Measurements from ENCODE around the gene SPTB.

The SPTB gene

DNA sequence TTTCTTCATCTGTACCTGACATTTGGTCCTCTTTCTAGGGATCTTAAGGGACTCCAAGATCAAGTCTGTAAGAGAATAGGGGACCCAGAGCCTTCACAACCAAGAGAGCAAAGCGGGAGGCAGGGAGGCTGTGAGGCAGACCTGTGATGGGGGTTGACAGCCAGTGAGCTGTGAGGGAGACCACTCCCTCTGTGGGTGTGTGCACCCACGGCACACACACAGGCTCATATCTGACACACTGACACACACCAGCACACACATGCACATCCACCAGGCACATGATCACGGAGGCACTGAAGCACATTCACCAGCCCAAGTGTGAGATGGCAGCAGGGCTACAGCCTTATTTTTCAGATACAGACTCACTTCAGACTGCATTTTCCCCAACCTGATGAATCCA, 55.2 kb downstream of the SPTB start:
- H3K36me3 ChIP-seq (ENCODE audit: control insufficient read depth, insufficient read depth, low read length): no peaks in the 10 kb centered on the region
- H3K4me1 ChIP-seq (ENCODE audit: control insufficient read depth, insufficient read depth, low read length): no peaks in the 10 kb centered on the region
- H3K9ac ChIP-seq (ENCODE audit: low read length): no peak overlapping the region
- H3K27ac ChIP-seq (ENCODE audit: low read depth, low read length): no peak overlapping the region
- H3K27me3 ChIP-seq (ENCODE audit: control insufficient read depth, insufficient read depth, low read length): peaks cover 3% of the 10 kb centered on the region
- H3K4me3 ChIP-seq (ENCODE audit: low read length): no peak overlapping the region

DNA sequence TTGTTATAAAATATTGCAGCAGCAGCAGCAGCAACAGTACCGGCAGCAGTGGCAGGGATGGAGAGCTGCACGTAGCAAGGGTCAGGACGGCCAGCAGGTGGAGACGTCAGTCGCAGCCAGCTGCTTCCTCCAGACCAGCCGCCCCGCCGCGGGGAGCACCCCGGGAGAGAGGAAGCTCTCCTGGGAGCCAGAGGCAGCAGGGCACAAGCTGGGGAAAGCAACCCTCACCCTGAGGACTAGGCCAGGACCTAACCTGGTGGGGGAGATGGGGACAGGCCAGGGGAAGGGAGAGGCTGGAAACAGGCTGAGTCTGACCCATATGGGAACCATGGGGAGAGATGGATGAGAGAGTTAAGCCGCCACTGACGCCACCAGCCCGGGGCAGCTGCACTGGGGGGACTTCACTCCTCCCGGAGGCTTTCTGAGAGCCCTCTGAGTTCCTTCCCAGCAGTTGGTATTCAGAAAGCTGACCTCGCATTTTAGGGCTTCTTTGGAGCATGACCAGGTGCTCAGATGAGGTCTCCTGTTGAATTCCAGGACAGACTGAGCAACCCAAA, 56.3 kb downstream of the SPTB start:
- Histone ChIP-seq H3K4me1 (ENCODE audit: control insufficient read depth, insufficient read depth, low read length) (no peaks in the 10 kb centered on the region), H3K27me3 (ENCODE audit: control insufficient read depth, insufficient read depth, low read length) (peaks cover 3% of the 10 kb centered on the region), H3K36me3 (ENCODE audit: control insufficient read depth, insufficient read depth, low read length) (no peaks in the 10 kb centered on the region), H3K9ac (ENCODE audit: low read length) (no peak overlapping the region), H3K4me3 (ENCODE audit: low read length) (peak overlapping the region; percentile 52), H3K27ac (ENCODE audit: low read depth, low read length) (no peak overlapping the region)

DNA sequence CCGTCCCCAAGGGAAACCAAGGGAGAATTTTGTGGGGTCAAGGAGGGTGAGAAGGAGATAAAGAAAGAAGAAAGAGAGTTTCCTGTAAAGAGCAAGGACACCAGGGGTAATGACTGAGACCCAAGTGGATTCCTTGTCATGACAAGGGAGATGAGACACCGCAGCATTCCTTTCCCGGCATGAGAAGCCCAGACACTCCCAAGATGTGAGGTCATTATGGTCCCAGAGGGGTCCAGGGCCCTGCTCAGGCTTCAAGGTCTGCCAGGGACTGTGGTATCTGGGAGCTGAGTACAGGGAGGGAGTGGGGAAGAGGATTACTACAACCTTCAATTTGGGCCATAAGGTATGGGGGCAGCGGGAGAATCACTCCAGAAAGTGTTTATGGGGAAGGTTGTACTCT, 58.1 kb downstream of the SPTB start:
- H3K36me3 ChIP-seq (ENCODE audit: control insufficient read depth, insufficient read depth, low read length): no peaks in the 10 kb centered on the region
- H3K27ac ChIP-seq (ENCODE audit: low read depth, low read length): no peak overlapping the region
- no peak overlapping the region for H3K9ac ChIP-seq (ENCODE audit: low read length)
- H3K27me3 ChIP-seq (ENCODE audit: control insufficient read depth, insufficient read depth, low read length): peaks cover 3% of the 10 kb centered on the region
- H3K4me1 ChIP-seq (ENCODE audit: control insufficient read depth, insufficient read depth, low read length): no peaks in the 10 kb centered on the region
- no peak overlapping the region for H3K4me3 ChIP-seq (ENCODE audit: low read length)

DNA sequence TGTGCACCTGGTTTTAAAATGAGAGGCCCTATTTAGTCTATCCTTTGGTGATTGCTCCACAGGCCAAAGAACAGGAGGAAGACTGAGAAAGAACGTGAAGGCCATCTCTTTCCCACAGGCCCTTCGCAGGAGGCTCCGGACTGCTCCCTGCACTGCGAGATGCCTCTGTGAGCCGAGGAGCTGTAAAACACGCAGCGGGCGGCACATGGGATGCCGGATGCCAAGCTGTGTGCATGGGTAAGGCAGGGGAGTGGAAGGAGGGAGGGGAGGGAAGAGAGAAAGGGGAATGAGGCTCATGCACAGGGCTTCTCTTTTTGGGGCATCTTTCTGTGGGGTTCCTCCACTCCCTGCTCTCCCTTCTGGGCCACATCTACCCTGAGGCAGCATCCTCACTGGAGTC, 61.6 kb downstream of the SPTB start:
- H3K36me3 ChIP-seq (ENCODE audit: control insufficient read depth, insufficient read depth, low read length): no peaks in the 10 kb centered on the region
- no peak overlapping the region for H3K9ac ChIP-seq (ENCODE audit: low read length)
- peaks cover 3% of the 10 kb centered on the region for H3K27me3 ChIP-seq (ENCODE audit: control insufficient read depth, insufficient read depth, low read length)
- H3K4me1 ChIP-seq (ENCODE audit: control insufficient read depth, insufficient read depth, low read length): no peaks in the 10 kb centered on the region
- H3K27ac ChIP-seq (ENCODE audit: low read depth, low read length): no peak overlapping the region
- no peak overlapping the region for H3K4me3 ChIP-seq (ENCODE audit: low read length)

DNA sequence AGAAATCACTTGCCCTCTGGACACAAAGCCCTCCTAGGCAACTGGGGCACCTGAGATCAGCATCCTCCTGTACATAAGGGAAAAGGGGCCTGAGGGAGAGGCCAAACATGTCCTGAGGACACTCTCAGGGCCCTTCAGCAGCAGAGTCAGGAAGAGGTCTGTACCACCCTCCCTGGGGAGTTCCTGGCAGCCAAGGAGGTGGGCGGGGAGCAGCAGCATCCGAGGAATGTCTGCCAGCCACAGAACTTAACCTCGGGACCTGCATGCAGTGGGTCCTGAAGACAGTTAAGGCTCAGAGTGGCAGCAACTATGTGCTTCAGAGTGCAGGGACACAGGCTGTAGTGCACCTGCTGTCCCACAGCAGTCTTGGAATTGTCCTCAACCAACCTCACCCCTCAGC, 62.1 kb downstream of the SPTB start:
- Histone ChIP-seq H3K27ac (ENCODE audit: low read depth, low read length) (no peak overlapping the region), H3K9ac (ENCODE audit: low read length) (no peak overlapping the region)

DNA sequence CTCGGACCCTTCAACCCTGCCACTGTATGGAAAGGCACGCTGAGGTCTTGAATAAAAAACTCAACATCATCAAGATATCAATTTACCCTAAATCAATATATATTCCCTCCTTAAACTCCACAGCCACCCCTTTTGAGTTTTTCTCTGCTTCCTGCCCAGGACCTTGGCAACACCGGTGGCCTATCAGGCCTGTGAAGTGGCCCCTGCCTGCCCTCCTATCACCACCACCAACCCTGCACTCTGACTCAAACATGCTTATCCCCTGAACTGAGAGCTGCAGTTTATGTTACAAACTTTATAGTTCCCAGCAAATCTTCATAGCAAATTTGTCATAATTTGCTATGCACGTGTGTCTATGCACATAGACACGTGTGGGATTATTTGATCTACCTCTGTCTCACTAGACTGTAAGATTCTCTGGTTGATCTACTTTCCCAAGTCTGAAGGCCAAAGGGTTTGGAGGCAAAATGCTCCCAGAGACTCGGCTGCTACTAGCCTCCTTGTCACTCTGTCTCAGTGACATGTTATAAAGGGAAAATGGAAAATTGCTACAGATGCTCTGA, 63.4 kb downstream of the SPTB start:
- no peak overlapping the region for H3K4me3 ChIP-seq (ENCODE audit: low read length)
- H3K4me1 ChIP-seq (ENCODE audit: control insufficient read depth, insufficient read depth, low read length): no peaks in the 10 kb centered on the region
- no peak overlapping the region for H3K9ac ChIP-seq (ENCODE audit: low read length)
- H3K27me3 ChIP-seq (ENCODE audit: control insufficient read depth, insufficient read depth, low read length): no peaks in the 10 kb centered on the region
- H3K36me3 ChIP-seq (ENCODE audit: control insufficient read depth, insufficient read depth, low read length): no peaks in the 10 kb centered on the region
- H3K27ac ChIP-seq (ENCODE audit: low read depth, low read length): no peak overlapping the region

More for the DNA sequence above, 62.1 kb downstream of the SPTB start:
- H3K4me3 ChIP-seq (ENCODE audit: low read length): no peak overlapping the region
- H3K36me3 ChIP-seq (ENCODE audit: control insufficient read depth, insufficient read depth, low read length): no peaks in the 10 kb centered on the region
- H3K27me3 ChIP-seq (ENCODE audit: control insufficient read depth, insufficient read depth, low read length): peaks cover 3% of the 10 kb centered on the region
- H3K4me1 ChIP-seq (ENCODE audit: control insufficient read depth, insufficient read depth, low read length): no peaks in the 10 kb centered on the region

DNA sequence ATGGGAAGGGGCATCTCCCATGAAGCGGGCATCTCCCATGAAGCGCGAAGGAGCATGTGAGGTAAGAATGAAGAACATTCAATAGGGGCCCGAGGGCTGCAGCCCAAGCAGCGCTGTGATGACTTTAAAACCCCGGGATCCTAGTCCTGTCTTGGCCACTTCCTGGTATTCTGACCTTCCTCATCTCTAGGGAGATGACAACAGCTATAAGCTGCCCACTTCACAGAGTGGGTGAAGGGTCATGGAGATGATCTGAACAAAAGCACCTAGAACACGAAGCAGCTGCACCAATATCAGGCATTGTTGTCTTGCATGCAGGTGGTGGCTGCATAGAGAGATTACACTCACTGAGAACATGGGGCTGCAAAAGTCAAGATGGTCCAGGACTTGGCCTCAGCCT, 64.5 kb downstream of the SPTB start:
- Histone ChIP-seq H3K36me3 (ENCODE audit: control insufficient read depth, insufficient read depth, low read length) (no peaks in the 10 kb centered on the region), H3K27me3 (ENCODE audit: control insufficient read depth, insufficient read depth, low read length) (no peaks in the 10 kb centered on the region), H3K9ac (ENCODE audit: low read length) (no peak overlapping the region), H3K4me3 (ENCODE audit: low read length) (no peak overlapping the region), H3K27ac (ENCODE audit: low read depth, low read length) (no peak overlapping the region), H3K4me1 (ENCODE audit: control insufficient read depth, insufficient read depth, low read length) (no peaks in the 10 kb centered on the region)

DNA sequence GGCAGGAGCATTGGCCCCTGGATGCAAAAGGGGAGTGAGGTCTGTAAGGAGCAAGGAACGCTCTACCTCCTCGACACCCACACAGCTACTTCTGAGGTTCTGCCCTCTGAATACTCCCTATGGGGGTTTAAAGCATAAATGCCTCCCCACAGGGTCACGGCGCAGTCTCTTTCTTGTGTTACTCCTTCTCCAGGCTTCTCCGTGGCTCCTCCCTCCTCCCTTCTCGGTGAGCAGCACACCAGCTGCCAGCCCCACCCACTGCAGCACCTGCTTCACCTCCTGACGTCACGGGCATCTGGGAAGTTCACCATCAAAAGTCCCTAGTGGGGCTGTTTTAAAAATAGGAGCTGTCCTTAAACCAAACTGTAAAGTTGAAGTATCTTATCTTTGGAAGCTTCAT, 67.3 kb downstream of the SPTB start:
- no peak overlapping the region for H3K27ac ChIP-seq (ENCODE audit: low read depth, low read length)
- no peaks in the 10 kb centered on the region for H3K36me3 ChIP-seq (ENCODE audit: control insufficient read depth, insufficient read depth, low read length)
- H3K9ac ChIP-seq (ENCODE audit: low read length): no peak overlapping the region

DNA sequence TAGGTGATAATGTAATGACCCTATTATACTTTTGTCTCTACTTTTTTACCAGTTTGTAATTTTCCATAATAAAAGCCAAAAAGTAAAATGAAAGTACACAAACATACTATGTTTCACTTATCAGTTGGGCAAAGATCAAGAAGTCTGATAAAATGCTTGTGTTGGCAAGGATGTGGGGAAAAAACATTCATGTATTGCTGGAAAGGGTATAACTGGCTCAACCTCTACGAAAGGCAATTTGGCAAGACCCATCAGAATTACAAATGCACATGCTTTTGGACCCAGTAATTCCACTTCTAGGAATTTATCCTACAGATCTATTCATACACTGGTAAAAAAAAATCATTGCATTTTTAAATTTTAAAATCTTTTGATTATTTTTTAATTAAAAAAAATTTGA, 68.0 kb downstream of the SPTB start:
- H3K36me3 ChIP-seq (ENCODE audit: control insufficient read depth, insufficient read depth, low read length): no peaks in the 10 kb centered on the region
- no peak overlapping the region for H3K4me3 ChIP-seq (ENCODE audit: low read length)
- H3K27me3 ChIP-seq (ENCODE audit: control insufficient read depth, insufficient read depth, low read length): no peaks in the 10 kb centered on the region
- no peak overlapping the region for H3K9ac ChIP-seq (ENCODE audit: low read length)
- no peaks in the 10 kb centered on the region for H3K4me1 ChIP-seq (ENCODE audit: control insufficient read depth, insufficient read depth, low read length)
- H3K27ac ChIP-seq (ENCODE audit: low read depth, low read length): no peak overlapping the region

More for the DNA sequence above, 67.3 kb downstream of the SPTB start:
- Histone ChIP-seq H3K27me3 (ENCODE audit: control insufficient read depth, insufficient read depth, low read length) (no peaks in the 10 kb centered on the region), H3K4me3 (ENCODE audit: low read length) (no peak overlapping the region), H3K4me1 (ENCODE audit: control insufficient read depth, insufficient read depth, low read length) (no peaks in the 10 kb centered on the region)

DNA sequence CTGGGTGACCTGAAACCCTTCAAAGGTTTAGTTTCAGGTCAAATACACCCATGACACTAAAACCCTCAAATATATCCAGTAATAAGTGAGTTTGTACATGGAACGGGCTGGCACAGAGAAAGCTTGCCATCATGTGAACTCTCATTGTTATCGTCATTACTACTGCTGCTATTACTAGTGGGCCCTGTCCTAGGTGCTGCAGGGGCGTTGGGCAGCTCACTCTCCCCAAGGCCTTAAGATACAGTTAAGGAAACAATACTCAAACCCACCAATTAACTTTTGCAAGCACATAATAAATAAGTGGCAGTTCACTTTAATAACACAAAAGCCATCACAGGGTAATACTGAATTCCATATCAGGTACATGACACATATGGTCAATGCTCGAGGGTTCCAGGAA, 71.3 kb downstream of the SPTB start:
- Histone ChIP-seq H3K9ac (ENCODE audit: low read length) (no peak overlapping the region), H3K4me1 (ENCODE audit: control insufficient read depth, insufficient read depth, low read length) (no peaks in the 10 kb centered on the region), H3K27me3 (ENCODE audit: control insufficient read depth, insufficient read depth, low read length) (no peaks in the 10 kb centered on the region), H3K27ac (ENCODE audit: low read depth, low read length) (no peak overlapping the region), H3K4me3 (ENCODE audit: low read length) (no peak overlapping the region), H3K36me3 (ENCODE audit: control insufficient read depth, insufficient read depth, low read length) (no peaks in the 10 kb centered on the region)

DNA sequence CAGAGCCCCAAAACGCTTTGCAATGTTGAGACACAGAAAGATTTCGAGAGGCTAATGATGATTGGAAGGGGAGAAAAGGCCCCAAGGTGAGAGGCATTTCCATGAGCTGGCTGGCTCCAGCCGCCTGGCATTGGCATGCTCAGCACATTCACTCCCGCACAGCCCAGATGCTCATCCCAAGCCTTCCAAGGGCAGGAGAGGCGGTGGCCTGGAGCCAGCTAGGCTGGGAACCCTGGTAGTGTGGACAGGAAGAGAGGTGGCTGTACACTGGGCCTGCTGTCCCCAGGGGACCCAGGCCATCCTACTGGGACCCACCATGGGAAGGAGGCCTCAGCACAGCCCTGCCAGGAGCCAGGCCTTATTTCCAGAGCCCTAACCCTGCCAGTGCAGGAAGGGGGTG, 72.2 kb downstream of the SPTB start:
- no peak overlapping the region for H3K27ac ChIP-seq (ENCODE audit: low read depth, low read length)
- no peak overlapping the region for H3K9ac ChIP-seq (ENCODE audit: low read length)
- H3K4me1 ChIP-seq (ENCODE audit: control insufficient read depth, insufficient read depth, low read length): no peaks in the 10 kb centered on the region

DNA sequence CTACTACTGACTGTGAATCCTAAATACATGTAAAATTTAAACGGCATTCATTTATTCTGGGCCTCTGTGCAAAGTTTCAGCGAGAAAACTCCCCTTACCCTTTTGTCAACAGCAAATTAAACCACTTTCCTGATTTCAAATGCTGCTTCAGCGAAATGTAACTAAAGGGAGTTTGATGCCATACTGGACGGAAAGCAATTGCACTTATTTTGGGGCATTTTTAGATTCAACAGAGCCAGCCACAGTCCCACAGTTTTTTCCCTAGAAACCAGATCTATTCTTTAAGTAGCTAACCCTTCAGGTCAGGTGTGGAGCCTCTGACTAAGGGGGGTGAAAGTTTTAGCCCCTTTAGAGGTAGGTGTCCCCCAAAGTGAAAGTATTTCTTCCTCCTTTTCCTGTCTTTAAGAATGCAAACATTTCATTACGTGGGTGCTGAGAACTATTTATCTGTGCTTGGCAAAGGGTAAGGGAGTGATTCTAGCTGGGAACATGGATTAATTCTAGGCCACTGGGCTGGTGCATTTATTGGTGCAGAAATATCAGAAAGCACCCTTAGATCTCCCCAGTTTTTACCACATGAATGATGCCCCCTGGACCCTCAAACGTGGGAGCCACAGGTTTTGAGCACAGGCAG, 72.7 kb downstream of the SPTB start:
- Histone ChIP-seq H3K9ac (ENCODE audit: low read length) (no peak overlapping the region), H3K36me3 (ENCODE audit: control insufficient read depth, insufficient read depth, low read length) (no peaks in the 10 kb centered on the region), H3K27me3 (ENCODE audit: control insufficient read depth, insufficient read depth, low read length) (no peaks in the 10 kb centered on the region), H3K4me3 (ENCODE audit: low read length) (no peak overlapping the region), H3K27ac (ENCODE audit: low read depth, low read length) (no peak overlapping the region), H3K4me1 (ENCODE audit: control insufficient read depth, insufficient read depth, low read length) (no peaks in the 10 kb centered on the region)

More for the DNA sequence above, 72.2 kb downstream of the SPTB start:
- Histone ChIP-seq H3K36me3 (ENCODE audit: control insufficient read depth, insufficient read depth, low read length) (no peaks in the 10 kb centered on the region), H3K27me3 (ENCODE audit: control insufficient read depth, insufficient read depth, low read length) (no peaks in the 10 kb centered on the region), H3K4me3 (ENCODE audit: low read length) (no peak overlapping the region)
